Hematopoietic multipotent progenitor cell treated with erythropoietin and hydrocortisone succinate and interleukin-3 and kit ligand, for 8 days (in vitro differentiated cells): ENCODE results near the gene DDX50.
"Not testable (repeated sequence)": the region's sequence is repeated elsewhere in the genome, so short reads cannot be mapped to it uniquely, and the experiment has no call there.

Source experiments
- DNase-seq: peaks from one replicate; pipeline ENCODE4 v3.0.0-alpha.2; 2015

DDX50 gene

DNA sequence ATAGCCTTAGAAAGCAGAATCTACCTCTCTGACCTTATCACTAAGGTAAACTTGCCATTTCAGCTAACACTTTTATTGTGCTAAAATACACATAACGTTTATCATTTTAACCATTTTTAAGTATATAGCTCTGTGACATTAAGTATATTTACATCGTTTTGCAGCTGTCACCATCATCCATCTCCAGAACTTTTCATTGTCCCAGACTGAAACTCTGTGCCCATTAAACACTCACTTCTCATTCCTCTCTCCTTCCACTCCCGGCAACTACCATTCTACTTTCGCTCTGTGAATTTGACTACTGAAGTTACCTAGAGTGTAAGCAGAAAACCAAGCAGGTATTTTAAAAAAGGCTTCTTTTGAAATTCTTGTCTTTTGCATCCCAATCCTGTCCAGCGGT is 1.3 kb downstream of the DDX50 start:
- DNase-seq, result no peak

DNA sequence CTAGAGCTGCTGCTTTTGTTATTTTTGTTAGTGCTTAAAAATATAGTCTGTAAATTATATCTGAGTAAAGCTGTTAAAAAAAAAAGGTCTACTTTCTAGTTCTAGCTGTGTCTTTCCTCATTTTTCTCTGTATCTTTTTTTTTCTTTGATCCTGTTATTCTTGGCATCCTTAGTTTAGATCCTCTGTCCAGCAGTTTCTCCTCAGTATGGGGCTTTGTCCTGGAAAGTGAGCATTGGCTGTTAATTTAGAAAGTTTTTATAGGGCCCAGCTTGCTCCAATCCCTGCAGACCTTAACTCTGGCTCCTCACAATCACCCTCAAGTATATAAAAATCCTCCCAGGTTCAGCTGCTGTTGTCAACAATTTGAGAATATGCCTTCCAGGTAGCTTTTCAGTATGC is 23.5 kb downstream of the DDX50 start:
- DNase-seq, result no peak

DNA sequence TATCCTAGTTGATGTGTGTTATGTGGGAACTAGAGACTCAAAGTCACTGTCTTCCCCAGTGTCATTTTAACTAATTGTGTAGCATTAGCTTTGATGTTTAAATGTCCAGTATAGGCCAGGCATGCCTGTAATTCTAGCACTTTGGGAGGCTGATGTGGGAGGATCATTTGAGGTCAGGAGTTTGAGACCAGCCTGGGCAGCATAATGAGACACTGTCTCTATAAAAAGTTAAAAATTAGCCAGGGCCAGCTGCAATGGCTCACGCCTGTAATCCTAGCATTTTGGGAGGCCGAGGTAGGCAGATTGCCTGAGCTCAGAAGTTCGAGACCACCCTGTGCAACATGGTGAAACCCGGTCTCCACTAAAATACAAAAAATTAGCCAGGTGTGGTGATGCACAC is 24.4 kb downstream of the DDX50 start:
- DNase-seq, result no peak

DNA sequence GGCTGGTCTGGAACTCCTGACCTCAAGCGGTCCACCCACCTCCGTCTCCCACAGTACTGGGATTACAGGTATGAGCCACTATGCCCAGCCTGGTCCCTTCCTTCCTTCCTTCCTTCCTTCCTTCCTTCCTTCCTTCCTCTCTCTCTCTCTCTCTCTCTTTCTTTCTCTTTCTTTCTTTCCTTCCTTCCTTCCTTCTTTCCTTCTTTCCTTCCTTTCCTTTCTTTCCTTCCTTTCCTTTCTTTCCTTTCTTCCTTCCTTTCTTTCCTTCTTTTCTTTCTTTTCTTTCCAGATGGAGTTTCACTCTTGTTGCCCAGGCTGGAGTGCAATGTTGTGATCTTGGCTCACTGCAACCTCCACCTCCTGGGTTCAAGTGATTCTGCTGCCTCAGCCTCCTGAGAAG is 28.0 kb downstream of the DDX50 start:
- DNase-seq, result not testable (repeated sequence)

DNA sequence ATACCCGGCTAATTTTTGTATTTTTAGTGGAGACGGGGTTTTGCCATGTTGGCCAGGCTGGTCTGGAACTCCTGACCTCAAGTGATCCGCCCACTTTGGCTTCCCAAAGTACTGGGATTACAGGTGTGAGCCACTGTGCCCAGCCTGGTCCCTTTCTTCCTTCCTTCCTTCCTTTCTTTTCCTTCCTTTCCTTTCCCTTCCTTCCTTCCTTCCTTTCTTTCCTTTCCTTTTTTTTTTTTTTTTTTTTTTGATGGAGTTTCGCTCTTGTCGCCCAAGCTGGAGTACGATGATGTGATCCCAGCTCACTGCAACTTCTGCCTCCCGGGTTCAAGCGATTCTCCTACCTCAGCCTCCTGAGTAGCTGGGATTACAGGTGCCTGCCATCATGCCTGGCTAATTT is 28.8 kb downstream of the DDX50 start:
- not testable (repeated sequence) for DNase-seq

DNA sequence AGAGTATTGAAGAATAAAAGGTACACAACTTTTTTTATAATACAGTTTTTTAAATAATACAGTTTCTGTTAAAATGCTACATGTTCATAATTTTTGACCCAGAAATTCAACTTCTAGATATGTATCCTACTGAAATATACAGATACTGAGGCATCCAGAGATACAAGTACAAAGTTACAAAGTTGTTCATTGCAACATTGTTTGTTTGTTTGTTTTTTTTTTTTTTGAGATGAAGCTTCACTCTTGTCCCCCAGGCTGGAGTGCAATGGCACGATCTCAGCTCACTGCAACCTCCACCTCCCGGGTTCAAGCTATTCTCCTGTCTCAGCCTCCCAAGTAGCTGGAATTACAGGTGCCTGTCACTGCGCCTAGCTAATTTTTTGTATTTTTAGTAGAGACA is 31.7 kb downstream of the DDX50 start:
- DNase-seq, result not testable (repeated sequence)

DNA sequence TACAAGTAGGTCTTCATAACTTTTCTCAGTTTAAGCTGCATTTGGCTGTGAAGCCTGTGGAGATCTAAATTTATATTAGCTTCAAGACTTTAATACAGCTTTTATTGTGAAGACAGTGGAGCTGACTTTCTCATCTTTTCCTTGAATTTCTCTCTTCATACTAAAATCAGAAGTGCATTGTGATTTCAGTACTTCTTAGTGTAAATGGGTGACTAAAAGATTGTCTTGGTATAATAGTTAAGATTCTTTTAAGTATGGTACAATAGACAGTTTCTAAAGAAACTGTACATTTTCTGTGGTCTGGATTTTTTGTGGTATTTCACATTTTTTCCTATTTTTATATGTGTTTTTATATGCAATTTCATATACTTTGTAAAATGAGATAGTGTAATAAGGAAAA is 33.9 kb downstream of the DDX50 start:
- DNase-seq, result no peak

DNA sequence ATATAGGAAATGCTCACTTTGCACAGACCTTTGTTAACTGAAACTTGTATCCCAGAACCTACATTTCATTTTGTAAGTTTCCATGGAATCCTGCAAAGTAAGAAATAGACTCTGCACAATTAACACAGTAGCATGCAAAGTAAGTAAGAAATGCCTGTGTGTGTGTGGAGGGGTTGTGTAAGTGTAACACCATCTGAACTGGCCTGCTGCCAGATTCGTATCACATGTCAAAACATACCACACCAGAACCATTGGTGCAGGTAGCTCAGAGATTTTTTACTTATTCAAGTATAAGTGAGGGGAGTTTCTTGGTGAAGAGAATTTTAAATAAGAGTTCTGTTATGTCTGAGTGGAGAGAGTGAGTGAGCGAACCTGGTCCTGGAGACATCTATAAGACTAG is 37.0 kb downstream of the DDX50 start:
- DNase-seq, result peak; percentile 39

DNA sequence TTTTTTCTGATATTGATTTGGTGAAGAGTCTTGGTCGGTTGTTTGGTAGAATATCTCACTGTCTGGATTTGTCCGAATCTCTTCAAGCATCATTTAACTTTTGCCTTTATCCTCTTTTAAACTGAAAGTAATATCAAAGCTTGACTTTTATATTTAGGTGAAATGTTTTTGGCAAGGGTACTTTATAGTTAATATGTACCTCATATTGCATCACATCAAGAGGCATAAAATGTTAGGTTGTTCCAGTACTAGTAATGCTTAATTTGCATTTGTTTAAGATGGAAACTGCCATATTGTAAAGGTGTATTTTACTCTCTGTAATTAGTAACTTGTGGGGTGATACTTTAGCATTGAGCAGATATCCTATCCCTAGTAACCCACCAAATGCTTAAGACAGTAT is 37.8 kb downstream of the DDX50 start:
- no peak for DNase-seq

DNA sequence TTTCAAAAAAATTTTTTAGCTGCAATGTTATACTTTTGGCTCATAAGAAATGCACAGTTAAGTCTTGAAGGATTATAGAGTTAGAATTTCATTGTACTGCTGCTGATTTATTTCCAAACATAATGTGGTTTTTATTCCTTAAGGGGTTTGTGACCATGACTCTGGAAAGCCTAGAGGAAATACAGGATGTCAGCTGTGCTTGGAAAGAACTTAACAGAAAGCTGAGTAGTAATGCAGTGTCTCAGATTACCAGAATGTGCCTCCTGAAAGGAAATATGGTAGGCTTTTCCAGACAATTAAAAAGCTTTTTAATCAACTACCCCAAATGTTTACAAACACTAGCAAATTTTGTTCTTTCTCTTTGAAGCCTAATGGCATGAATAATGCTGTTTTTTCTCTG is 39.8 kb downstream of the DDX50 start:
- DNase-seq, result not testable (repeated sequence)

DNA sequence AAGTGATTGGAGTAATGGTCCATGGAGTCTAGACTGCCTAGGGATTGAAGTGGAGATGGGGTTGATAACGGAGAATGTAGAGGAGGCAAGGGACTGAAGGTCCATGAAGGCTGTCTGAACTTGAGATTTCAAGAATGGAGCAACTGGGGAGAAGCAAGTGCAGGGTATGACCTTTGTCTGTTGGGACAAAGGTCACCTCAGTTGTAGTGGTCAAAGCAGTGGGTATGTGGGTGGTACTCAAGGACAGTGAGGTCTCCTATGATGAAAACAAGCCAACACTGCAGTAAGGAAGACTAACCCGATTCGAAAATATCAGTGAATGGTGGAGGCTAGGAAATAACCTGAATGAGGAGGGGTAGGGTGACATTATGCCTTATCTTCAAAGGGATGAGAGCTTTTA is 49.5 kb downstream of the DDX50 start:
- DNase-seq, result no peak

DNA sequence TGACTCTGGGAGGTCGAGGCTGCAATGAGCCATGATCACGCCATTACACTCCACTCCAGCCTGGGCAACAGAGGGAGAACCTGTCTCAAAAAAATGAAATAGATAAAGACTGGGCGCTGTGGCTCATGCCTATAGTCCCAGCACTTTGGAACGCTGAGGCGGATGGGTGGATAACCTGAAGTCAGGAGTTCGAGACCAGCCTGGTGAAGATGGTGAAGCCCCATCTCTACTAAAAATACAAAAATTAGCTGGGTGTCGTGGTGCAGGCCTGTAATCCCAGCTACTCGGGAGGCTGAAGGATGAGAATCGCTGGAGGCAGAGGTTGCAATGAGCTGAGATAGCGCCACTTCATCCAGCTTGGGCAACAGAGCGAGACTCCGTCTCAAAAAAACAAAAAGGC is 53.8 kb downstream of the DDX50 start:
- no peak for DNase-seq

DNA sequence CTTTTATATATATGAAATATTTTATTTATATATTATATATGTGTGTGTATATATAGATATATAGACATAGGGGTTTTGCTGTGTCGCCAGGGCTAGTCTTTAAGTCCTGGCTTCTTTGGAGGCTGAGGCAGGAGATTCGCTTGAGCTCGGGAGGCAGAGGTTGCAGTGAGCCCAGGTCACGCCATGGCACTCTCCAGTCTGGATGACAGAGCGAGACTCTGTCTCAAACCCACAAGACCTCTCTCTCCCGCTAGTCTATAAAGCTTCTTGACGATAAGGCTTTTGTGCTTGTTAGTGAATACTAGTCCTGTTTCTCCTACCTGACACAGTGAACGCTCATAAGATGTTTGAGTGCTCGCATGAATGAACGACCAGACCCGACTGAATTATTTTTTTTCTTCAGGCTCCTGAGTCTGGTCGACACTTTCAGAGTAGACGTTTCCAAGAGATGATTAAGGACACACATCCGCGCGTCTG is 54.3 kb downstream of the DDX50 start:
- no peak for DNase-seq

DNA sequence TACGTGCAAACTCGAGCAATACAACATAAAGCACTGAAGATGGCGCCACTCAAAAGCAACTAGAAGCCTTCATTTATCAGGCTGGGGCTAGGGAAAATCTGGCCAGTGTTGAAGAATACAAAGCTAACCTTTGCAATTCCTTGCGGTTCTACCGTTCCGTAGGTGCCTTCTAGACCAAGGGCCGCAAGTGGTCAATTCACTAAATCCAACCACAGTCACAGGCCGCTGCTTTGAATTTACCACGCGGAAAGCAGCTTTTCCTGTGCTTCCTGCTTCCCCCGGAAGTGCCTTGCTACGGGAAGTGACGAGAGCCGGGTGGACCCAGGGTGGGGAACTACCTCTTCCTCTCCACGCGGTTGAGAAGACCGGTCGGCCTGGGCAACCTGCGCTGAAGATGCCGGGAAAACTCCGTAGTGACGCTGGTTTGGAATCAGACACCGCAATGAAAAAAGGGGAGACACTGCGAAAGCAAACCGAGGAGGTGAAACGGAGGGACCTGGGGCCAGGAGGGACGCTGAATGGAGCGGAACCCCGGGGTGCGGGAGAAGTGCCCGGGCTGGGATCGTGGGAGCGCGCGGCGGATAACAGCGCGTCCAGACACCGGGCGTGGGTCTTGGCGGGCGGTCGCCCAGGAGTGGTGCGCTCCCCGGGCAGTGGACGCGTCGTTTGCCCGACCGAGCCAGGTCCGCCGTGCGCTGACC is 54.9 kb downstream of the DDX50 start, which contains the start of gene DDX21:
DDX21 (plus strand) TSS at position 339 of the 701 bp plus-strand sequence; CDS start at position 395, 56 bp downstream.
- peak; percentile 96 for DNase-seq

DNA sequence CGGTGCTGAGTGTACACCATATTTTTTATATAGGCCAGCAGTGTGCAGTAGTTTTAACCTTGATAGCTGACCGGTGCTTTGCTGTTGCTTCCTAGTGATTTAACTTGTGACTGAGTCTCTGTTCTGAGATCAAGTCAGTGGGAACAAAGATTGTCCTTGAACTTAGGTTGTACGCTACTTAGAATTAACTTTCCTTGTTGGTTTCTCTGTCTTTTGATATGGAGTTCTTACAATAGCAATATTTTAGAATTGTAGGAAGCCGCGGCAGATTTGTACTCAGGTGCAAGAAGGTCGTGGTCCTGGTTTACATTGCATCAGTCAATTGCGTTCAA is 56.1 kb downstream of the DDX50 start:
- no peak for DNase-seq

DNA sequence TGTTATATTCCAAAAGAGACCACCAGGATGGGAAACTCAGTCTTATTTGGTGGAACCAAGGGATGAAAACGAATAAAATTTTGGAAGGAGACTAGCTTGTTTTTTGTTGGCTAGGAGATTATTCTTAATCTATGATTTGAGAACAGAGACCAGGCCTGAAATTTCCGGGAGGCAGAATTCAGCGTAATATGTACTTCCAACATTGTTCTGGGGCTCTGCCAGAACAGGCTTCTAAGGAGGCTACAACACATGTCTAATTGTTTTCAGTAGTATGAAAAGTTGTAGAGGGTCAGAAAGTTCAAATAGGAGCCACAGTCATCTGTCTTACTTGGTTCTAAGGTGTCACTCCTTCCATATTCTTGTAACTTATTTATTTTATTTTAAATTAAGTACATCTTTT is 56.5 kb downstream of the DDX50 start:
- DNase-seq, result peak; percentile 9

DNA sequence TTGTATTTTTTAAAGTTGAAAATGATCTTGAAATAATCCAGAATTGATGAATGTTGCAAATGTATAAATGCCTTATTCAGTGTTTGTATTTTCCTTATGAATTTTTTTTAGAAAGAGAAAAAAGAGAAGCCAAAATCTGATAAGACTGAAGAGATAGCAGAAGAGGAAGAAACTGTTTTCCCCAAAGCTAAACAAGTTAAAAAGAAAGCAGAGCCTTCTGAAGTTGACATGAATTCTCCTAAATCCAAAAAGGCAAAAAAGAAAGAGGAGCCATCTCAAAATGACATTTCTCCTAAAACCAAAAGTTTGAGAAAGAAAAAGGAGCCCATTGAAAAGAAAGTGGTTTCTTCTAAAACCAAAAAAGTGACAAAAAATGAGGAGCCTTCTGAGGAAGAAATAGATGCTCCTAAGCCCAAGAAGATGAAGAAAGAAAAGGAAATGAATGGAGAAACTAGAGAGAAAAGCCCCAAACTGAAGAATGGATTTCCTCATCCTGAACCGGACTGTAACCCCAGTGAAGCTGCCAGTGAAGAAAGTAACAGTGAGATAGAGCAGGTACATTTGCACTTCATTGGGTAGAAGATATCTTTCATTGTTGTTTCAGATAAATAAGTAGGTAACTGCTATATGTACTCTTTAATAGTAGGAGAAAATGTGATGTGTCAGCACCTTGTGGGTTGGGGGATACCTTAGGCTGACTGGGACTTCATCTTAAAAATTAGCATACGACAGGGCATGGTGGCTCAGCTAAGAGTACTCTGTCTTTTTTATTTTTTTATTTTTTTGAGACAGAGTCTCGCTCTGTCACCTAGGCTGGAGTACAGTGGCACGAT is 58.8 kb downstream of the DDX50 start:
- DNase-seq, result no peak

DNA sequence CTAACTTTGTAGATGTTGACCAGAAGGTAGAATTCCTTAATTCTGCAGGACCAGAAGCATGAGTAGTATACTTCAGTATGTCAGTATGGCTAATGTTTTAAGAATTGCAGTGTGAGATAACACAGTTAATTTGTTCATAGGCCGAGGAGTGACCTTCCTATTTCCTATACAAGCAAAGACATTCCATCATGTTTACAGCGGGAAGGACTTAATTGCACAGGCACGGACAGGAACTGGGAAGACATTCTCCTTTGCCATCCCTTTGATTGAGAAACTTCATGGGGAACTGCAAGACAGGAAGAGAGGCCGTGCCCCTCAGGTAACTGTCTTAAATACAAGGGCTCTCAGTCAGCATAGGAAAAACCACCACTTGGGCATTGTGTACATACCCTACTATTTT is 62.0 kb downstream of the DDX50 start:
- DNase-seq, result no peak

DNA sequence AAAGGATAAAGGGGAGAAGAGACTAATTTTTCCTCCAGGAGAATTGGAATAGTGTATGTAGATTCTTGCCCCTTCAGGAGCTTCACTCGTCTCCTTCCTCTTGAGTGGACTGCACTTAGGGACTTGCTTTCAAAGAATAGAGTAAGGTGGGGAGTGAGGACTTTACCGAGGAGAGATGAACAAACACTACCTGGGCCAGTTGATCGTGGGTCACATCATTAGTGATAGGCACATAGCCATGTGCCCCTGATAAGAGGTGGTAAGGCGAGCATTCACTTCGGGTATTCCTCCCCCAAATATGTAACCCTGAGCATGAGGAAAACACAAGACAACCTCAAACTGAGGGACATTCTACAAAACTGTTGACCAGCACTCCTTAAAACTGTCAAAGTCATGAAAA is 72.9 kb downstream of the DDX50 start:
- no peak for DNase-seq

DNA sequence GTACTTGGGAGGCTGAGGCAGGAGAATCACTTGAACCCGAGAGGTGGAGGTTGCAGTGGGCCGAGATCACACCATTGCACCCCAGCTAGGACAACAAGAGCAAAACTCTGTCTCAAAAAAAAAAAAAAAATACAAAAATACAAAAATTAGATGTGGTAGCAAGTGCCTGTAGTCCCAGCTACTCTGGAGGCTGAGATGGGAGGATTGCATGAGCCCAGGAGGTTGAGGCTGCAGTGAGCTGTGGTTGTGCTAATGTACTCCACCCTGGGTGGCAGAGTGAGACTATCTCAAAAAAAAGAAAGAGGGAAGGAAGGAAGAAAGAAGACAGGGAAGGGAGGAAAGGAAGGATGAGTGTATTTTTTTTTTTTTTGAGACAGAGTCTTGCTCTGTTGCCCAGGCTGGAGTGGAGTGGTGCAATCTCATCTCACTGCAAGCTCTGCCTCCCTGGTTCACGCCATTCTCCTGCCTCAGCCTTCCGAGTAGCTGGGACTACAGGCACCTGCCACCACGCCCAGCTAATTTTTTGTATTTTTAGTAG is 74.9 kb downstream of the DDX50 start:
- DNase-seq, result not testable (repeated sequence)

DNA sequence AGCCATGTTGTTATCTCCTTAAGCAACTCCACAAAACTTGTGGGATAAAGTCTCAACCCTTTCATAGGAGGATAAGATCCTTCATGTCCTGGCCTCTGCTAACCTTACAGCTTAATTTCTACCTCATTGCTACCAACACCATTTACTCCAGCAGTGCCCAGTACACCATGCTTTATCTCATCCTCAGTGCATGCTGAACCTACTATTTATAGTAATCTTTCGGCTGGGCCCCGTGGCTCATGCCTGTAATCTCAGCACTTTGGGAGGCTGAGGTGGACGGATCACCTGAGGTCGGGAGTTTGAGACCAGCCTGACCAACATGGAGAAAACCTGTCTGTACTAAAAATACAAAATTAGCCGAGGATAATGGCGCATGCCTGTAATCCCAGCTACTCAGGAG is 78.6 kb downstream of the DDX50 start:
- DNase-seq, result not testable (repeated sequence)

DNA sequence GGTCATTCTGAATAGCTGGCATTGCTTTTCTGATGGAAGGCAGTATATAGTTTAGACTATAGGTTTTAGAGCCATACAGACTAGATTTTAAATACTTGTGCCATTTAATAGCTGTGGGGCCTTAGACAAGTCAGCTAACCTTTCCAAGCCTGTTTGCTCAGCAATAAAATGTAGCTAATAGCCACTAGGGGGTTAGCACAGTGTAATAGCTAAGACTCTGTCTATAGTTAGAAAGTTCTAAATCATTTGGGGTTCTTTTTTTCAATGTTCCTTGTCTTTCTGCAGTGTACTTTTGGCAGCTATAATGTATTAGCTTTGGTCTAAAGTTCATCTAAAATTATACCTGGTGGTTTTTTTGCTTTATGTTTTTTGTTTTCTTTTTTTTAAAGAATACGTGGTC is 80.0 kb downstream of the DDX50 start:
- DNase-seq, result no peak

DNA sequence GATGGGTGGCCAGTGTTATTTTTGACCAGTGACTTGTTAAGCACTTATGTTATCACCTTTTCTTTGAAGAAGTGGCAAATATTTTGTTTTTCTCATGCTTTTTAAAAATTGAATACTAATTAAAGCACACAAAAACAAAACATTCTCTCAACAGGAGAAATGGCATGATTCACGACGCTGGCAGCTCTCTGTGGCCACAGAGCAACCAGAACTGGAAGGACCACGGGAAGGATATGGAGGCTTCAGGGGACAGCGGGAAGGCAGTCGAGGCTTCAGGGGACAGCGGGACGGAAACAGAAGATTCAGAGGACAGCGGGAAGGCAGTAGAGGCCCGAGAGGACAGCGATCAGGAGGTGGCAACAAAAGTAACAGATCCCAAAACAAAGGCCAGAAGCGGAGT is 81.3 kb downstream of the DDX50 start:
- DNase-seq, result no peak

DNA sequence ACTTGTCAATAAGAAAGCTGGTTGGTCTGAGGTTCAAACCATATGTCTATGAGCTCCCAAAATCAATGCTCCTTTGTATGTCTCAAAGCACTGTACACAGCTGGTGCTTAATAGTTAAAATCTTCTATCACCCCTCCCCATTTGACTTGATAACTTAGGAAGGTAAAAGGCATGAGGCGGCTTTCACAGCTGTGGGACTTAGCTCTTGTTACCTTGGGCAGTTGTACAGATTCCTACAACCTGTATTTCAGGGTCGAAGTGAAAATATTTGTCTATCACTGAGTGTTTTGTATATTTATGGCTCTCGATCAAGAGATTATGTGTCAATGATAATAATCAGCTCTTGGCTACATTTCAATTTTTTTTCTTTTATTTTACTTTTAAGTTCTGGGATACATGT is 86.5 kb downstream of the DDX50 start:
- no peak for DNase-seq
